ENCODE measurements around the gene KLK14.
A peak's percentile ranks its signal among the peaks of the same experiment; 100 is the strongest.

The KLK14 gene

DNA sequence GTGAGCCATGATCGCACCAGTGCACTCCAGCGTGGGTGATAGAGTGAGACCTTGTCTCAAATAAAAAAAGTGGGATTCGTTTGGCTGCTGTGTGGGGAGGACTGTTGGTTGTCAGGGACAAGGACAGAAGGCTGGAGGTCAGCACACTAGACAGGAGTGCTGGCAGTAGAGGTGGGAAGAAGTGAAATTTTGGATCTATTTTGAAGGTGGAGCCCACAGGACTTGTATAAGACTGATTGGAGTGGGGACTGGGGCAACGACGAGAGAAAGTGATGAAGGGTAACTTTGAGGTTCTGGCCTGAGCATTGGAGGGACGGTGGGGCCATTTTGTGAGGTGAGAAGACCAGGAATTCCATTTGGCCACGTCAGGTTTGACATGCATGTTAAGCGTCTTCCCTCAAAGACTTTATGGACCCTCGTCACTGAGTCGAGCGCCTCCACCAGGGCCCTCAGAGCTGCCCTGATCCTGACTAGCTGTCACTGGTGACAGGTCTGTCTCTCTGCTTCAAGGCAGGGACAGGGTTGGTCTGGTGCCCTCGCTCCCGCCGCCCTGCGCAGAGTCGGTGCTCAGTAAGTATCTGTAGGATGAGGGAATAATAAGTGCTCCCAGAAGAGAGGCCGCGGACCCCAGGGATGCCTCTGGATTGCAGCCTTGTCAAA lies 24.8 kb upstream of the KLK14 start:
- DNase-seq = no peak

DNA sequence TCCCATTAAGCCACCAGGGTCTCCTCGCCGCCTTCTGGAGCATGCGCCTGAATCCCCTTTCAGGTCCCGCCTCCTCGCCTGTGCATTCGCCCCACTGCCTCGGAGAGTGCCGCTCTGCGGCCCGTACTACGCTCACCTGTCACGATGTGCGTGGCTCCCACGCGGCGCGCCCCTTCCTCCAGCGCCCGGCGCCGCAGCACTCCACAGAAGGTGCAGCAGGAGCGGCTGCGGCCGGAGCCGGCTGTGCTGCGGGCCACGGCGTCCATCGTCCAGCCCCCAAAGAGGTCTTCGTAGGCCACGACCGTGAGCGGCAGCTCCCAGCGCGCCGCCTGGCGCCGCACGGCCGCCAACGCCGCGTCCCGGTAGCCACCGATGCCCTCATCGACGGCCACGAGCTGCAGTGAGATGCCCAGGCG lies 21.2 kb upstream of the KLK14 start:
- no peak for DNase-seq

GRCh38 chr19:51102991-51103390 lies 20.3 kb upstream of the KLK14 start:
- DNase-seq = no peak

DNA sequence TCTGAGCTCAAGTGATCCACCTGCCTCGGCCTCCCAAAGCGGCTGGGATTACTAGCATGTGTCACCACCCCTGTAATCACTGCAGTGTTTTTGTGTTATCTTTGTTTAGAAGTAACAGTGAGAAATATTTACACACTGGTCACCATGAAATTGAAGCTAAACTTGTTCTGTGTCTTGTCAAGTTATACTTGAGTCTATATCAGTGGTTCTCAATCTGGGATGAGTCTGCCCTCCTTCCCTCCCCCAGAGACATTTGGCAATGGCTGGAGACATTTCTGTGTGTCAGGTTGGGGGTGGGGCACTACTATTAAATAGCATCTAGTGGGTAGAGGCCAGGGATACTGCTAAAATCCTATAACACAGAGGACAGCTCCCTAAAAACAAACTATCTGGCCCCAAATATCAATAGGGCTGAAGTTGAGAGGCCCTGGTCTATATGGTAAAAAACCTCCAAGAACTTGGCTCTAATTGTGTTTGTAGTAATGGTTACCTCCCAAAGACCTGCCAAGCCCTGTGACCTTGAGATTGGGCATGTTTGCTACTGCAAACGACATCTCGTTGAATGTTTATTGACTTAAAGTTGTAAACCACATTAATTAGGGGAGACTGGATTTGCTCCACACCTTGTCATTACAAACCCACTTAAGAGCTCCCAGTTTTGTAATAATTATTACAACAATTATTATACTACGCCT lies 18.6 kb upstream of the KLK14 start:
- DNase-seq = no peak

DNA sequence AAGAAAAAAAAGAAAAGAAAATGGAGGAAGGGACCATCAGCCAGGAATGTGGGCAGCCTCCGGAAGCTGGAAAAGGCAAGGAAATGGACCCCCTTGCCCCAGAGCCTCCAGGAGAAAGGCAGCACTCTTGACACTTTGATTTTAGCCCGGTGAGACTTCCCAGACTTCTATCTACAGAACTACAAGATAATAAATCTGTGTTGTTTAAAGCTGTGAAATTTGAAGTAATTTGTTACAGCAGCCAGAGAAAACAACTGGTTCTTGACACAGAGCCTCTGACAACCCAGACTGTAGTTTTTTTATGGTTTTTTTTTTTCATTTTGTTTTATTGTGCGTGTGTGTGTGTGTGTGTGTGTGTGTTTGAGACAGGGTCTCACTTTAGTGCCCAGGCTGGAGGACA lies 17.9 kb upstream of the KLK14 start:
- no peak for DNase-seq

- no peak for DNase-seq
These were observed 16.3 kb upstream of the KLK14 start for GRCh38 chr19:51099047-51099382.

GRCh38 chr19:51098365-51099046 lies 15.8 kb upstream of the KLK14 start:
- no peak for DNase-seq

GRCh38 chr19:51097796-51098195 lies 15.1 kb upstream of the KLK14 start:
- no peak for DNase-seq

DNA sequence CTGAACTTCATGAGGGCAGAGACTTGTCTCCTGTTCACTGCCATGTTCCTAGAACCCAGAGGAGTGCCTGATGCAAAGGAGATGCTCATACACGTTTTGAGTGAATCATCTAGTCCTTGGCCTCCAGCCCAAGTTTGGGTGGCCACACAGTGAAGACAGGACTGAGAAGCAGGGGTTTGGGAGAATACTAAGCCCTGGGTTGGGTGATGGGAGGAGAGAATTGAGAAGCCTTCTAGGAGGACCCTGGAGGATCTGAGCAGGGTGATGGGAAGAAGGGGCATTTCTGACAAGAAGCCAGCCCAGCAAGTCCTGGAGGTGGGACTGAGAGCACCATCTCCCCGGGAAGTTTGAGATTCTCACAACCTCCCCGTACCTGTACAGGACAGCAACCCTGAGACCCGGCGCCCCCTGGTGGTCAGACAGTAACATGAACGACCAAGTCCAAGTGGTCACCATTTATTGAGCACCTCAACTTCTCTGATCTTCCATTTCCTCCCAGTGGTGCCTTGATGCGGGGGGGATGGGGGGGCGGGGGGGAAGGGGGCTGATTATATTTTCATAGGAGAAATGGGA lies 14.6 kb upstream of the KLK14 start:
- DNase-seq = peak; percentile 43

- DNase-seq = no peak
These were observed 13.9 kb upstream of the KLK14 start for GRCh38 chr19:51096473-51097165.

- no peak for DNase-seq
These were observed 12.1 kb upstream of the KLK14 start for GRCh38 chr19:51094696-51095279.

- DNase-seq = no peak
These were observed 11.0 kb upstream of the KLK14 start for GRCh38 chr19:51093510-51094345.

- DNase-seq = no peak
These were observed 10.4 kb upstream of the KLK14 start for GRCh38 chr19:51093101-51093500.

DNA sequence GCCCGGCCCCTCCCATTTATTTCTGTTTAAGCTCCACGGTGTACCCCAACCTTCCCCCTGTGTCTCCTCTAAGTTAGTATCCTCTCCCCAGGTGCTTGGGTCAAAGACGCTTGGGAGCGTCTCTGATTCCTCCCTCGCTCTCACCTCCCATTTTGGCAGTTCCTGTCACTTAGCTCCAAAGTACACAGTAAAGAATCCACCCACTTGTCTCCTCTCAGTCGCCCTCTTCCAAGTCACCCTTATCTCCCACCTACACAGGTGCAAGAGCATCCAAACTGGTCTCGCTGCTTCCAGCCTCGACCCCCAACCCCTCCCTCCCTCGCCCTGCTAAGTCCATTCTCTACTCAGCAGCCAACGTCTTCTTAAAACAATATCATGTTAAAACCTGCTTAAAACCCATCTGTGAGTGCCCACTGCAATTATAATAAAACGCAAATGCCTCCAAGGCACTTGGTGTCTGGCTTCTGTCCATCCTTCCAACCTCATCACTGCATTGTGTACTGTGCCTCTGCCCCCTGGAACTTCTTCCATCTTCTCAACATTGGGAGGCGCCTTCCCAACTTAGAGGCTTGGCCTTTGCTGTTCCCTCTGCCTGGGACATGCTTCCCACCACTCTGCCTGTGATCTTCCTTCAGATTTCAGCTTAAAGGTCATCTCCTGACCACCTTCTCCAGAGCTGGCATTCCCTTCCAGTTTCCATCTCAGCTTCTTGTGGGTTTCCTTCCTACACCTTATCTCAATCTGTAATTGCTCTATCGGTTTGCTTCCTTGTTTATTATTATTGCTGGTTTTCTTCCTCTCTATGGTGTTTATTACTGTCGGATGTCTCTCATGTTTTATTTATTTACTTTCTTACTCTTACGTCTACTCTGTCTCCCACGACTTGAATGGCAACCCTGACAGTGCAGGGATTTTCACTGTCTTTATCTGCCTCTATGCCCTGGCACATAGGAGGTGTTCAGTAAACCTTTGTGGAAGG lies 9.5 kb upstream of the KLK14 start:
- no peak for DNase-seq

GRCh38 chr19:51091126-51091525 lies 8.4 kb upstream of the KLK14 start:
- DNase-seq = no peak

- DNase-seq = no peak
These were observed 7.8 kb upstream of the KLK14 start for GRCh38 chr19:51090471-51090870.

DNA sequence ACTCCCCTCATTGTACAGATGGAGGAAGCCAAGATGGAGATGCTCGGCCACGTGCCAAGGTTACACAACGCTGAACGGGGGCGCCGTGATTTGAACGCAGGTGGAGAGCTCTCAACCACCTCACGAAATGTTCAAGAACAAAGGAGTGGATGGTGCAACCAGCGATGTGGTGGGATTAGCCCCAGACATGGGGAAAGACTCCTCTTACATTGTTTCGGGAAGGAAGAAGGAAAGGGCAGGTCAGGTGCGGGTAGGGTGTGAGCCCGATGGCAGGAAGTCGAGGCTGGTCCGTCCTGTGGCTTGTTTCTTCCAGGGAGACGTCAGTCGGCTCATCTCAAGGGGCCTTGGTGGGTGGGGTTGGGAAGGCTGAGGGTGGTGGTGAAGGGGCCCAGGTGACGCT lies 7.1 kb upstream of the KLK14 start:
- DNase-seq = no peak

DNA sequence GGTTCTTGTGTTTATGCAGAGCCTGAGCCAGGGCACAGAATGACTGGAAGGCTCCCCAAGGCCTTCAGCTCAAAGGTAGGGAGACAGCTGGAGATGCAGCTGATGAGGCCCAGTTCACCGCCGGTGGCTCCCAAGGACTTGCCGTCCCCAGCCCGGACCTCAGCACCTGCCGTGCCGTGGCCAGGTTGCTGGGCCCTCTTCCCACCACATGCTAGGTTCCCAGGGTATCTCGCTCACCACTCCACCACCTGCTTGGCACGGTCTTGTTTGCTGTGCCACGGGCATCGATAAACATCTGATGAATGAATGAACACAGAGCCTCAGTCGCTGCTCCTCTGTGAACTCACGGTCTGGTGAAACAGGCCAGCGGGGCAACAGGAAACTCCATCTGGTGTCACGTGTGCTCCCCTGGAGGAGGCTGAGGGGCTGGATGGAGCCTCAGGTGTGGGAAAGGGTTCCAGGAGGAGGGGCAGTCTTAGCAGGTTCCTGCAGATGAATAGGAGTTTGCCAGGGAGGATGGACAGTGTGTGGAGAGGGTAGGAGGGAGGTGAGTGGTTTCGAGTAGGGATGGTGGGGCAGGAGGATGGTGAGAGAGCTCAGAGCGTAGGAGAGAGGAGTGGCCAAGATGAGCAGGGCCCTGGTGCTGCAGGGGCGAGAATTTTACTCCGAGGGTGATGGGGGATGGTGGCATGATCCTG lies 3.6 kb upstream of the KLK14 start:
- no peak for DNase-seq

- no peak for DNase-seq
These were observed 1.8 kb upstream of the KLK14 start for GRCh38 chr19:51084505-51084904.

DNA sequence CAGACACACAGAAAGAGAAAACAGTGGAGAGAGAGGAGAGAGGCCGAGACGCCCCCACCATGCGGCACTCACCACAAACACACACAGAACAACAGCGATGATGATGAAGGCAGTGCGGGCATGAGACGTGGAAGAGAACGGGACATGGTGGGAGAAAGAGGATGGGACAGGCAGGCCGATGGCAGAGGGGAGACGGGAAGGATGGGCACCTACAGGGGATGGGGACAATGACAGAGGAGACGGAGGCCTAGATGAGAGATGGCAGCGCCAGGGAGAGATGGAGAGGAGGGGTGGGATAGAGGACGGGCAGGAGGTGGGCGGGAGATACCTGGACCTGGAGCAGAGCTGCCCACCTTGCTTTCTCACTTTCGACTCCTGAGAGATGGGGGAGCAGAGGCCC lies 1.1 kb upstream of the KLK14 start:
- DNase-seq = no peak
